A673 (cell line): Measurements from ENCODE around the gene TRIM36. TPM values are rescaled to one million over a fixed set of nuclear protein-coding genes. Genes with fewer than 3 reads are reported as not detected.

Experiments used
- BruUV-seq: library from RNA; stranded (reverse); fragments of 400-500 nt; replicated peaks from 2 replicates; lab custom pipeline; 2021; lab: Mats Ljungman, UMichigan
- CTCF ChIA-PET: fragments of 300-600 bp; sonication (Branson Sonifier 250); formaldehyde crosslinking; loops from one replicate; lab custom pipeline; 2022; ENCODE audit warnings: antibody characterized with exemption; lab: Charles Lee
- POLR2A ChIA-PET: fragments of 300-600 bp; sonication (Branson Sonifier 250); formaldehyde crosslinking; loops from one replicate; lab custom pipeline; 2022; ENCODE audit warnings: antibody characterized with exemption; ENCODE audit not compliant: low non-redundant PET; lab: Charles Lee
- DNase-seq: peaks from one replicate; pipeline ENCODE4 v3.0.0-alpha.2; 2015; ENCODE audit warnings: low spot score
- H3K27ac ChIP-seq: fragments of 200-600 bp; sonication (generic); 2 replicates; pipeline ENCODE4 v1.5.1; 2016; ENCODE audit warnings: mixed run types, low read depth, mild to moderate bottlenecking, mixed read lengths, antibody characterized with exemption, low read length; ENCODE audit not compliant: poor library complexity, severe bottlenecking
- H3K27me3 ChIP-seq: fragments of 200-600 bp; sonication (generic); replicated peaks from 2 replicates; pipeline ENCODE4 v1.6.1; 2017; ENCODE audit warnings: mixed run types, low read depth, mild to moderate bottlenecking, mixed read lengths, antibody characterized with exemption, low read length; ENCODE audit not compliant: insufficient read depth, poor library complexity
- H3K36me3 ChIP-seq: fragments of 200-600 bp; sonication (generic); 2 replicates; pipeline ENCODE4 v1.6.1; 2016; ENCODE audit warnings: mixed run types, mild to moderate bottlenecking, mixed read lengths, antibody characterized with exemption, low read length; ENCODE audit not compliant: insufficient read depth, poor library complexity, severe bottlenecking
- H3K4me1 ChIP-seq: fragments of 200-600 bp; sonication (generic); 2 replicates; pipeline ENCODE4 v1.6.1; 2017; ENCODE audit warnings: mixed run types, mild to moderate bottlenecking, mixed read lengths, antibody characterized with exemption, low read length; ENCODE audit not compliant: insufficient read depth, poor library complexity, severe bottlenecking
- H3K4me3 ChIP-seq: fragments of 200-600 bp; sonication (generic); 2 replicates; pipeline ENCODE4 v1.5.1; 2016; ENCODE audit warnings: low read depth, mixed run types, mild to moderate bottlenecking, mixed read lengths, low read length; ENCODE audit not compliant: poor library complexity, severe bottlenecking
- H3K9me3 ChIP-seq: fragments of 200-600 bp; sonication (generic); 2 replicates; pipeline ENCODE4 v1.6.1; 2016; ENCODE audit warnings: mixed run types, low read depth, mild to moderate bottlenecking, mixed read lengths, antibody characterized with exemption, low read length; ENCODE audit not compliant: poor library complexity, severe bottlenecking
- EZH2 ChIP-seq: fragments of 200-600 bp; sonication (generic); IDR thresholded peaks from 2 replicates; pipeline ENCODE4 v1.6.1; 2017; ENCODE audit warnings: borderline replicate concordance, low read depth, mild to moderate bottlenecking, mixed read lengths, antibody characterized with exemption, low read length; ENCODE audit not compliant: poor library complexity, severe bottlenecking
- intact Hi-C: fragments of 100-400 bp; cut with micrococcal nuclease; formaldehyde crosslinking; loops from one replicate; pipeline ENCODE4 v1.10.0; 2022; ENCODE audit not compliant: unreplicated experiment
- total RNA-seq: library from RNA; stranded (reverse); gene quantifications from 2 replicates; pipeline ENCODE4 v1.2.3, GENCODE V29; 2021
- TF ChIP-seq, protein P1 (sequence below): fragments of 300-800, 200-600 bp; sonication (generic); conservative IDR thresholded peaks from 2 replicates; pipeline ENCODE4 v1.5.1; 2017; ENCODE audit warnings: low read depth, mild to moderate bottlenecking, antibody characterized with exemption, low read length, moderate library complexity, mixed read lengths

Gene TRIM36
- total RNA-seq, 1 experiment from 2014 or later: 16.8 TPM

DNA sequence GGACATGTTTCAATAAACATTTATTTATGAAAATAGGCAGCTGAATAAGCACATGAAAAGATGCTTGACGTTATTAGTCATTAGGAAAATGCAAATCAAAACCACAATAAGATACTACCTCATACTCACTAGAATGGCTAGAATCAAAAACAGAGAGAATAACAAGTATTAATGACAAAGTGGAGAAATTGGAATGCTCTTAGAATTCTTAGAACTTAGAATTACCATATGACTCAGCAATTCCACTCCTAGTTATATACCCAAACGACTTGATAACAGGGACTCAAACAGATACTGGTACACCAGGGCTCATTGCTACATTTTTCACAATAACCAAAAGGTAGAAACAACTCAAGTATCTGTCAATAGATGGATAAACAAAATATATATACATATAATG lies 15.1 kb upstream of the TRIM36 start:
- Histone ChIP-seq H3K9me3 (no peaks in the 10 kb centered on the region), H3K4me1 (no peaks in the 10 kb centered on the region), H3K27ac (no peak overlapping the region), H3K4me3 (no peak overlapping the region), H3K27me3 (peaks cover 23% of the 10 kb centered on the region), H3K36me3 (no peaks in the 10 kb centered on the region)
- CTCF ChIA-PET: no interaction called here
- intact Hi-C loops: no loop called here
- TF ChIP-seq, protein P1, sequence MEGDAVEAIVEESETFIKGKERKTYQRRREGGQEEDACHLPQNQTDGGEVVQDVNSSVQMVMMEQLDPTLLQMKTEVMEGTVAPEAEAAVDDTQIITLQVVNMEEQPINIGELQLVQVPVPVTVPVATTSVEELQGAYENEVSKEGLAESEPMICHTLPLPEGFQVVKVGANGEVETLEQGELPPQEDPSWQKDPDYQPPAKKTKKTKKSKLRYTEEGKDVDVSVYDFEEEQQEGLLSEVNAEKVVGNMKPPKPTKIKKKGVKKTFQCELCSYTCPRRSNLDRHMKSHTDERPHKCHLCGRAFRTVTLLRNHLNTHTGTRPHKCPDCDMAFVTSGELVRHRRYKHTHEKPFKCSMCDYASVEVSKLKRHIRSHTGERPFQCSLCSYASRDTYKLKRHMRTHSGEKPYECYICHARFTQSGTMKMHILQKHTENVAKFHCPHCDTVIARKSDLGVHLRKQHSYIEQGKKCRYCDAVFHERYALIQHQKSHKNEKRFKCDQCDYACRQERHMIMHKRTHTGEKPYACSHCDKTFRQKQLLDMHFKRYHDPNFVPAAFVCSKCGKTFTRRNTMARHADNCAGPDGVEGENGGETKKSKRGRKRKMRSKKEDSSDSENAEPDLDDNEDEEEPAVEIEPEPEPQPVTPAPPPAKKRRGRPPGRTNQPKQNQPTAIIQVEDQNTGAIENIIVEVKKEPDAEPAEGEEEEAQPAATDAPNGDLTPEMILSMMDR: no peak
- no peak for TF ChIP-seq EZH2
- DNase-seq: no peak
- BruUV-seq: no TSS peak
- POLR2A ChIA-PET: no interaction called here

DNA sequence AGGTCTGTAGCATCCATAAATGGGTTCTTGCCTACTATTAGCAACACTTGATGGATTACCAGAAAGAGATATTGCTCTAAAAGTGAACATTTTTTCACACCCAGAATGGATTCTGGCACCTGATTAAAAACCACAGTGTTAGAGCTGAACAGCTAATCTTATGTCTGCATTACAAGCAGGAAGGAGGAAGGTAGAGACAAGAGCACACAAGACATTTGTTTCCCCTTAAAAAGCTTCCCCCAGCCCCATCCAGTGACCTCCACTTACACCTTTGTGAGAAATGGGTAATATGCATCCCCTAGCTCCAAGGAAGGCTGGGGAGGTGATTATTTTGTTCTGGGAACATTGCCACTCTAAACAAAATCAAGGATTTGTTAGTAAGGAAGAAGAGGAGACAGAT lies 12.0 kb upstream of the TRIM36 start:
- CTCF ChIA-PET: no interaction called here
- no peak overlapping the region for H3K27ac ChIP-seq

GRCh38 chr5:115180165-115180709 lies 10.5 kb upstream of the TRIM36 start:
- intact Hi-C loops: no loop called here
- peak overlapping the region; percentile 13 for H3K27ac ChIP-seq
- no peak for TF ChIP-seq EZH2
- TF ChIP-seq, protein P1: no peak
- POLR2A ChIA-PET: no interaction called here
- H3K9me3 ChIP-seq: no peaks in the 10 kb centered on the region
- CTCF ChIA-PET: no interaction called here
- peaks cover 23% of the 10 kb centered on the region for H3K27me3 ChIP-seq
- H3K4me3 ChIP-seq: peak overlapping the region; percentile 50
- H3K36me3 ChIP-seq: no peaks in the 10 kb centered on the region
- BruUV-seq: no TSS peak
- no peaks in the 10 kb centered on the region for H3K4me1 ChIP-seq
- peak; percentile 72 for DNase-seq

More for the DNA sequence above, 12.0 kb upstream of the TRIM36 start:
- TF ChIP-seq EZH2: no peak
- no peak for DNase-seq
- BruUV-seq: no TSS peak
- H3K4me1 ChIP-seq: no peaks in the 10 kb centered on the region
- POLR2A ChIA-PET: no interaction called here
- no peaks in the 10 kb centered on the region for H3K9me3 ChIP-seq
- H3K4me3 ChIP-seq: no peak overlapping the region
- H3K36me3 ChIP-seq: no peaks in the 10 kb centered on the region
- H3K27me3 ChIP-seq: peaks cover 23% of the 10 kb centered on the region
- intact Hi-C loops: no loop called here
